OCI-LY1 (cell line): ENCODE results near the gene CYTH3.

Experiments used
- EZH2 ChIP-seq: fragments of 200-600 bp; sonication (generic), shearing (Covaris generic); IDR thresholded peaks from 2 replicates; pipeline ENCODE4 v1.8.0; 2017; ENCODE audit warnings: borderline replicate concordance, mixed run types, mild to moderate bottlenecking, antibody characterized with exemption, low read length, moderate library complexity, mixed read lengths
- TF ChIP-seq, protein P1 (sequence below): fragments of 200-600 bp; sonication (generic), shearing (Covaris generic); IDR thresholded peaks from 2 replicates; pipeline ENCODE4 v1.5.1; 2017; ENCODE audit warnings: mild to moderate bottlenecking, antibody characterized with exemption, low read length, moderate library complexity, mixed read lengths

GRCh38 chr7:6127110-6127490 lies 145.3 kb downstream of the CYTH3 start:
- TF ChIP-seq, protein P1, sequence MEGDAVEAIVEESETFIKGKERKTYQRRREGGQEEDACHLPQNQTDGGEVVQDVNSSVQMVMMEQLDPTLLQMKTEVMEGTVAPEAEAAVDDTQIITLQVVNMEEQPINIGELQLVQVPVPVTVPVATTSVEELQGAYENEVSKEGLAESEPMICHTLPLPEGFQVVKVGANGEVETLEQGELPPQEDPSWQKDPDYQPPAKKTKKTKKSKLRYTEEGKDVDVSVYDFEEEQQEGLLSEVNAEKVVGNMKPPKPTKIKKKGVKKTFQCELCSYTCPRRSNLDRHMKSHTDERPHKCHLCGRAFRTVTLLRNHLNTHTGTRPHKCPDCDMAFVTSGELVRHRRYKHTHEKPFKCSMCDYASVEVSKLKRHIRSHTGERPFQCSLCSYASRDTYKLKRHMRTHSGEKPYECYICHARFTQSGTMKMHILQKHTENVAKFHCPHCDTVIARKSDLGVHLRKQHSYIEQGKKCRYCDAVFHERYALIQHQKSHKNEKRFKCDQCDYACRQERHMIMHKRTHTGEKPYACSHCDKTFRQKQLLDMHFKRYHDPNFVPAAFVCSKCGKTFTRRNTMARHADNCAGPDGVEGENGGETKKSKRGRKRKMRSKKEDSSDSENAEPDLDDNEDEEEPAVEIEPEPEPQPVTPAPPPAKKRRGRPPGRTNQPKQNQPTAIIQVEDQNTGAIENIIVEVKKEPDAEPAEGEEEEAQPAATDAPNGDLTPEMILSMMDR = no peak
- TF ChIP-seq EZH2 = no peak
